OCI-LY7 (cell line): Measurements from ENCODE around the gene NKAIN2. TPM values are rescaled to one million over a fixed set of nuclear protein-coding genes. Genes with fewer than 3 reads are reported as not detected.

Source experiments
- BruUV-seq: library from RNA; stranded (reverse); fragments of 400-500 nt; replicated peaks from 2 replicates; lab custom pipeline; 2021; lab: Mats Ljungman, UMichigan
- CTCF ChIA-PET: fragments of 300-600 bp; sonication (Branson Sonifier 250); formaldehyde crosslinking; loops from one replicate; lab custom pipeline; 2022; ENCODE audit warnings: antibody characterized with exemption; ENCODE audit not compliant: unreplicated experiment; lab: Charles Lee
- POLR2A ChIA-PET: fragments of 300-600 bp; sonication (Branson Sonifier 250); formaldehyde crosslinking; loops from one replicate; lab custom pipeline; 2022; ENCODE audit warnings: antibody characterized with exemption; lab: Charles Lee
- DNase-seq: peaks from one replicate; pipeline ENCODE4 v3.0.0-alpha.2; 2015; ENCODE audit warnings: low spot score
- H2AFZ ChIP-seq: fragments of 200-600 bp; sonication (generic), shearing (Covaris generic); 2 replicates; pipeline ENCODE4 v1.6.1; 2014; ENCODE audit warnings: mild to moderate bottlenecking, antibody characterized with exemption, low read length, moderate library complexity
- H3K27ac ChIP-seq: fragments of 200-600 bp; sonication (generic); 2 replicates; pipeline ENCODE4 v1.5.1; 2014; ENCODE audit warnings: mixed run types, low read depth, mild to moderate bottlenecking, moderate library complexity, low read length, inconsistent platforms; ENCODE audit not compliant: poor library complexity, severe bottlenecking
- H3K36me3 ChIP-seq: fragments of 200-600 bp; sonication (generic); 2 replicates; pipeline ENCODE4 v1.6.1; 2014; ENCODE audit warnings: mild to moderate bottlenecking, antibody characterized with exemption, low read length, moderate library complexity, mixed read lengths; ENCODE audit not compliant: insufficient read depth
- H3K4me1 ChIP-seq: fragments of 200-600 bp; sonication (generic); 2 replicates; pipeline ENCODE4 v1.5.1; 2014; ENCODE audit warnings: mild to moderate bottlenecking, low read length; ENCODE audit not compliant: insufficient read depth, poor library complexity, severe bottlenecking
- H3K4me2 ChIP-seq: fragments of 200-600 bp; sonication (generic); 2 replicates; pipeline ENCODE4 v1.6.1; 2014; ENCODE audit warnings: mild to moderate bottlenecking, low read length
- H3K4me3 ChIP-seq: fragments of 200-600 bp; sonication (generic); 2 replicates; pipeline ENCODE4 v1.5.1; 2014; ENCODE audit warnings: mild to moderate bottlenecking, low read depth, low read length; ENCODE audit not compliant: poor library complexity, severe bottlenecking
- H3K79me2 ChIP-seq: fragments of 200-600 bp; sonication (generic); 2 replicates; pipeline ENCODE4 v1.6.1; 2016; ENCODE audit warnings: low read depth, mild to moderate bottlenecking, low read length, moderate library complexity, mixed read lengths; ENCODE audit not compliant: insufficient read depth
- H3K9me2 ChIP-seq: fragments of 200-600 bp; sonication (generic); 2 replicates; pipeline ENCODE4 v1.6.1; 2016; ENCODE audit warnings: mild to moderate bottlenecking, low read length, mixed read lengths; ENCODE audit not compliant: insufficient read depth
- H3K9me3 ChIP-seq: fragments of 200-600 bp; sonication (generic); 2 replicates; pipeline ENCODE4 v1.6.1; 2014; ENCODE audit warnings: mild to moderate bottlenecking, mixed run types, low read length, mixed read lengths
- H4K20me1 ChIP-seq: fragments of 200-600 bp; sonication (generic); 2 replicates; pipeline ENCODE4 v1.6.1; 2014; ENCODE audit warnings: mild to moderate bottlenecking, antibody characterized with exemption, low read length, moderate library complexity, mixed read lengths; ENCODE audit not compliant: insufficient read depth
- EZH2phosphoT487 ChIP-seq: fragments of 200-600 bp; sonication (generic); IDR thresholded peaks from 2 replicates; pipeline ENCODE4 v1.6.1; 2018; ENCODE audit warnings: low read depth, borderline replicate concordance, mild to moderate bottlenecking, mixed run types, antibody characterized with exemption, low read length, moderate library complexity, mixed read lengths
- intact Hi-C: fragments of 100-400 bp; cut with micrococcal nuclease; formaldehyde crosslinking; loops from one replicate; pipeline ENCODE4 v1.10.0; 2022; ENCODE audit not compliant: unreplicated experiment
- total RNA-seq, 2 experiments: library from RNA; depleted of rRNA in 1 of 2; stranded (reverse); fragments of >200 nt in 1 of 2; shearing (Covaris generic) in 1 of 2; gene quantifications; 2 replicates each; pipeline ENCODE4 v1.2.3, GENCODE V29; 2014 to 2022
- TF ChIP-seq, protein P1 (sequence below): fragments of 200-600 bp; sonication (generic); conservative IDR thresholded peaks from 2 replicates; pipeline ENCODE4 v1.5.1; 2014; ENCODE audit warnings: mild to moderate bottlenecking, antibody characterized with exemption, low read length, moderate library complexity, mixed read lengths

Gene NKAIN2
- total RNA-seq, 2 experiments from 2014 or later, result not detected

DNA sequence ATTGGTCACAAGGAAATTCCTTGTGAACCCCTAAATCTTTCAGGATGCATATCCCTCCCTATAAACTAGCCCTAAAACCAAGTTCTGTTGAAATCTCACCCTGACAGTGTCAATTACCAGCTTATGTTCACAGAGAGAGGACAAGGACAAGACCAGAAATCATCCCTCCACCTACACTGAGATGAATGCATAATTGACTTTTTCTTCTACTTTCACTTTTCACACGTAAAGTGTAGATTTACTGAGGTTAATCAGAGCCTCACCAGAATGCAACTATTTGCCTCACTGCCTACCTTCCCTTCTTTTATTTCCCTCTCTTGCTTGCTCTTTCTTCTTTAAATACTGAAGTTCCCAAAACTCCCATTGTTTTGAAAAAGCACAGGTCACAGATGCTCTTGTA lies 15.3 kb upstream of the NKAIN2 start:
- Histone ChIP-seq H3K27ac (no peak overlapping the region), H2AFZ (no peak overlapping the region), H3K4me3 (no peak overlapping the region), H3K4me2 (no peak overlapping the region), H3K9me3 (no peaks in the 10 kb centered on the region), H3K4me1 (no peaks in the 10 kb centered on the region), H3K79me2 (no peaks in the 10 kb centered on the region), H4K20me1 (no peaks in the 10 kb centered on the region), H3K36me3 (no peaks in the 10 kb centered on the region), H3K9me2 (no peaks in the 10 kb centered on the region)
- intact Hi-C loops, result no loop called here
- TF ChIP-seq, protein P1, sequence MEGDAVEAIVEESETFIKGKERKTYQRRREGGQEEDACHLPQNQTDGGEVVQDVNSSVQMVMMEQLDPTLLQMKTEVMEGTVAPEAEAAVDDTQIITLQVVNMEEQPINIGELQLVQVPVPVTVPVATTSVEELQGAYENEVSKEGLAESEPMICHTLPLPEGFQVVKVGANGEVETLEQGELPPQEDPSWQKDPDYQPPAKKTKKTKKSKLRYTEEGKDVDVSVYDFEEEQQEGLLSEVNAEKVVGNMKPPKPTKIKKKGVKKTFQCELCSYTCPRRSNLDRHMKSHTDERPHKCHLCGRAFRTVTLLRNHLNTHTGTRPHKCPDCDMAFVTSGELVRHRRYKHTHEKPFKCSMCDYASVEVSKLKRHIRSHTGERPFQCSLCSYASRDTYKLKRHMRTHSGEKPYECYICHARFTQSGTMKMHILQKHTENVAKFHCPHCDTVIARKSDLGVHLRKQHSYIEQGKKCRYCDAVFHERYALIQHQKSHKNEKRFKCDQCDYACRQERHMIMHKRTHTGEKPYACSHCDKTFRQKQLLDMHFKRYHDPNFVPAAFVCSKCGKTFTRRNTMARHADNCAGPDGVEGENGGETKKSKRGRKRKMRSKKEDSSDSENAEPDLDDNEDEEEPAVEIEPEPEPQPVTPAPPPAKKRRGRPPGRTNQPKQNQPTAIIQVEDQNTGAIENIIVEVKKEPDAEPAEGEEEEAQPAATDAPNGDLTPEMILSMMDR, result no peak
- ChIA-PET POLR2A (interaction anchor here (1.1 kb wide), 1 partner anchor 34 kb away, joined by 3 read pairs; no protein-coding TSS in a partner anchor), CTCF (no interaction called here)
- DNase-seq, result no peak
- BruUV-seq, result no TSS peak

DNA sequence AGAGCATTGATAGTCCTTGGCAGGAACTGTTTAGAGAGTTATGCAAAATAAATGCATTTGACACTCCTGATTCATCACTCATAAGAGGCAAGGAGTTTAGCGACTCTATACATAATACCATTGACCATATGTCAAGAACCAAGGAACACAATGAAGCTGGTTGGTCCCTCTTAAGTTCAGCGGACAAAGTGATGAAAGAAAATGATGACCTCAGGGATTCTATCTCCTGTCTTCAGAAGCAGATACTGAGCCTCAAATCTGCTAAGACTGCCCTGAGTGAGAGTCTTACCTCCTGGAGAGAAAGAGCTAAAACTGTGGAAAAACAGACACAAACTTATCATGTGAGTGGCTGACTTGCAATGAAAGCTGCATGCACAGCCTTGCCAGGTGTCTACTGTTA lies 9.5 kb upstream of the NKAIN2 start:
- Histone ChIP-seq H3K4me3 (no peak overlapping the region), H2AFZ (no peak overlapping the region), H4K20me1 (no peaks in the 10 kb centered on the region), H3K4me1 (no peaks in the 10 kb centered on the region), H3K4me2 (no peak overlapping the region), H3K9me2 (no peaks in the 10 kb centered on the region), H3K36me3 (no peaks in the 10 kb centered on the region), H3K9me3 (no peaks in the 10 kb centered on the region), H3K27ac (no peak overlapping the region), H3K79me2 (no peaks in the 10 kb centered on the region)
- TF ChIP-seq EZH2phosphoT487, result no peak
- TF ChIP-seq, protein P1, result no peak
- ChIA-PET CTCF (no interaction called here), POLR2A (no interaction called here)
- DNase-seq, result no peak
- intact Hi-C loops, result no loop called here
- BruUV-seq, result no TSS peak

DNA sequence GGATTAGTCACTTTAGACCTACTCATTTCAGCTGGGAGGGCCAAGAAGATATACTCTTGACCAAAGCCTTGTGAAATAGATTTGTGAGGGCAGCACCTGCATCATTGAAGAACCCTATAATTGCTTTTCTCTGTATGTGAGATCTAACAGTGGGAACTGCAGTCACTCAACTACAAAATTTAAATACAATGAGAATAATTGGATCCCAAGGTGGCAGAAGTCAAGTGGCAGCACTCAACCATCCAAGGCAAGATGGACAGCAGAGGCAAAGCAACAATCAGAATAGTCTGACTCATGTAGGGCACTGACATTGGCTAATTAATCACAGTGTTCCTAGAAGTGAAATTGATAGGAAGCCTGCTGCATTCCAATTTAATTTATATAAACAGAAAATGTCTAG lies 8.9 kb upstream of the NKAIN2 start:
- H3K4me3 ChIP-seq, result no peak overlapping the region
- no peak for DNase-seq
- POLR2A ChIA-PET, result no interaction called here
- H3K36me3 ChIP-seq, result no peaks in the 10 kb centered on the region
- CTCF ChIA-PET, result no interaction called here
- no peaks in the 10 kb centered on the region for H3K79me2 ChIP-seq
- no TSS peak for BruUV-seq
- H2AFZ ChIP-seq, result no peak overlapping the region
- no peaks in the 10 kb centered on the region for H3K9me3 ChIP-seq
- no peak overlapping the region for H3K4me2 ChIP-seq
- no peak for TF ChIP-seq EZH2phosphoT487
- TF ChIP-seq, protein P1, result no peak
- no peaks in the 10 kb centered on the region for H3K4me1 ChIP-seq
- intact Hi-C loops, result no loop called here
- no peaks in the 10 kb centered on the region for H3K9me2 ChIP-seq
- no peak overlapping the region for H3K27ac ChIP-seq
- no peaks in the 10 kb centered on the region for H4K20me1 ChIP-seq
